ENCODE measurements around the gene COL11A2. TPM values are rescaled to one million over a fixed set of nuclear protein-coding genes. Genes with fewer than 3 reads are reported as not detected.

Gene COL11A2
- 1.8 TPM in 2 replicates for total RNA-seq

DNA sequence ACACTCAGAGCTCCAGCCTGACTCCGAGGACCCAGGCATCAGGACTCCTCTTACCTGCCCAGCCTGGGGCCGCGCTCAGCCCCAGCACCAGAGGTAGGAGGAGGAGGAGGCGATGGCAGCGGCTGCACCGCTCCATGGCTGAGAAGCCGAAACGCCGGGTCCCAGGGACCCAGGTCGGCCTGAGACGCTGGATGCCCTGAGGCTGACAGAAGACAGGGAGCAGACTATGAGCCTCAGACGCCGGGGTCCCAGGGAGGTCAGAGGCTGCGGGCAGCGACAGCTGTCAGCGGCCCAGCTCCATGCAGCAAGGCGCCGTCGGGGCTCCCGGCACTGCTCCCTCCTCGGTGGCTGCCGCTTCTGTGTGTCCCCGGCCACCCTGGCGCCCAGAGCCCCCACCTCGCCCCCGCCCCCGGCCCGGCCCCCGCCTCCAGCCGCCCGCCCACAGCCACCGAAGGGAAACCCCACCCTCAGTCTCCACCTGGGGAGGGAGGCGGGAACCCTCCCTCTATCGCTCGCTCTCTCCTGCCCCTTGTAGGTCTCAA is at the start of gene COL11A2:
Gene COL11A2 (minus strand): TSS at position 363 of the 542 bp plus-strand sequence. CDS start 227 bp downstream, at position 136.
- Histone ChIP-seq H4K20me1 (ENCODE audit: insufficient read depth, low read length) (peaks cover 28% of the 10 kb centered on the region), H3K9me3 (ENCODE audit: low read depth, low read length) (no peaks in the 10 kb centered on the region), H2AFZ (ENCODE audit: low read length) (no peak within 1 kb of the TSS), H3K36me3 (ENCODE audit: insufficient read depth, low read length) (peaks cover 32% of the 10 kb centered on the region), H3K27me3 (ENCODE audit: insufficient read depth, low read length) (peaks cover 32% of the 10 kb centered on the region), H3K4me3 (ENCODE audit: insufficient read depth, low read length) (peak within 1 kb of the TSS; percentile 56), H3K4me1 (ENCODE audit: insufficient read depth, low read length) (no peaks in the 10 kb centered on the region), H3K4me2 (ENCODE audit: insufficient read depth, low read length) (peak within 1 kb of the TSS; percentile 71), H3K27ac (ENCODE audit: low read depth, low read length) (no peak within 1 kb of the TSS), H3K79me2 (ENCODE audit: insufficient read depth, low read length) (peaks cover 4% of the 10 kb centered on the region)
- TF ChIP-seq, protein P1, sequence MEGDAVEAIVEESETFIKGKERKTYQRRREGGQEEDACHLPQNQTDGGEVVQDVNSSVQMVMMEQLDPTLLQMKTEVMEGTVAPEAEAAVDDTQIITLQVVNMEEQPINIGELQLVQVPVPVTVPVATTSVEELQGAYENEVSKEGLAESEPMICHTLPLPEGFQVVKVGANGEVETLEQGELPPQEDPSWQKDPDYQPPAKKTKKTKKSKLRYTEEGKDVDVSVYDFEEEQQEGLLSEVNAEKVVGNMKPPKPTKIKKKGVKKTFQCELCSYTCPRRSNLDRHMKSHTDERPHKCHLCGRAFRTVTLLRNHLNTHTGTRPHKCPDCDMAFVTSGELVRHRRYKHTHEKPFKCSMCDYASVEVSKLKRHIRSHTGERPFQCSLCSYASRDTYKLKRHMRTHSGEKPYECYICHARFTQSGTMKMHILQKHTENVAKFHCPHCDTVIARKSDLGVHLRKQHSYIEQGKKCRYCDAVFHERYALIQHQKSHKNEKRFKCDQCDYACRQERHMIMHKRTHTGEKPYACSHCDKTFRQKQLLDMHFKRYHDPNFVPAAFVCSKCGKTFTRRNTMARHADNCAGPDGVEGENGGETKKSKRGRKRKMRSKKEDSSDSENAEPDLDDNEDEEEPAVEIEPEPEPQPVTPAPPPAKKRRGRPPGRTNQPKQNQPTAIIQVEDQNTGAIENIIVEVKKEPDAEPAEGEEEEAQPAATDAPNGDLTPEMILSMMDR (IDR thresholded peaks at IDR 0.05; ENCODE audit: extremely low read depth, low read depth, low read length) = no peak
- no peak for DNase-seq (ENCODE audit: insufficient read length, low spot score, missing footprints)

DNA sequence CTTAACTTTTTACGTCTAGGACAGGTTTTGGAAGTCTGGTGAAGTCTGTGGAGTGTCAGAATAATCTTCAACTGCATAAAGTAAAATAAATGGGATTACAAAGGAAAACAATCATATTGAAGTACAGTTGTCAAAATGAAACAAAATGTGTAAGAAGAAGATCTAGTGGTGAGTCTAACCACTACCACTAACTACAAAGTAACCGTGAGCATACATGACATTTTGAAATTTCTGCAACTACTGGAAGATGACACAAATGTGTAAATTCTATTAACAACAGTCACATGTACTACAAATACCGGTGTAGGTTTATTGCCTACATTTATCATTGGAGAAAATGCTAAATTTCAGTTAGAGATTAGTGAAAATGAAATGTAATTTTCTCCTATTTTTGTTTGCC is 49.7 kb upstream of the COL11A2 start:
- Histone ChIP-seq H3K4me1 (ENCODE audit: insufficient read depth, low read length) (no peaks in the 10 kb centered on the region), H3K4me2 (ENCODE audit: insufficient read depth, low read length) (no peak overlapping the region), H2AFZ (ENCODE audit: low read length) (no peak overlapping the region), H3K79me2 (ENCODE audit: insufficient read depth, low read length) (no peaks in the 10 kb centered on the region), H3K27me3 (ENCODE audit: insufficient read depth, low read length) (peaks cover 14% of the 10 kb centered on the region), H3K36me3 (ENCODE audit: insufficient read depth, low read length) (no peaks in the 10 kb centered on the region), H4K20me1 (ENCODE audit: insufficient read depth, low read length) (no peaks in the 10 kb centered on the region), H3K4me3 (ENCODE audit: insufficient read depth, low read length) (no peak overlapping the region), H3K27ac (ENCODE audit: low read depth, low read length) (no peak overlapping the region), H3K9me3 (ENCODE audit: low read depth, low read length) (no peaks in the 10 kb centered on the region)
- DNase-seq (ENCODE audit: insufficient read length, low spot score, missing footprints) = no peak
- TF ChIP-seq, protein P1 (IDR thresholded peaks at IDR 0.05; ENCODE audit: extremely low read depth, low read depth, low read length) = no peak

DNA sequence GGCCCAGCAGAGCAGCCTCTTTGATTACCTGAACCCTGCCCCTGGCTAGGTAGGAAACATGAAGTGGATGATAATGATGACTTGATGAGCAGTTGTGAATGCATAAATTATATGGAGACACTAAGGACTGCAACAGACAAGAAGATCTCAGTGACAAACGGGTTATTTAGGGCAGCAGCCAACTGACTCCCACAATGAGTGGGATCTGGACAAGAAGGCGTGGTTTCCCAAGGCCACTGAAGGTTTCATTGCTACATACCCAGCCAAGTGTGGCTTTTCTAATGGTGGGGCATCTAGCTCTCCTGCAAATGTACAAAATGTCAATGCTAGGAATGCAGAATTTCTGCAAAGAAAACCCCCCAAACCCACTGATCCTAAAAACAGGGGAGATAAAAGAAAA is 45.5 kb upstream of the COL11A2 start:
- Histone ChIP-seq H3K27ac (ENCODE audit: low read depth, low read length) (no peak overlapping the region), H3K36me3 (ENCODE audit: insufficient read depth, low read length) (no peaks in the 10 kb centered on the region), H3K4me2 (ENCODE audit: insufficient read depth, low read length) (no peak overlapping the region), H3K4me1 (ENCODE audit: insufficient read depth, low read length) (no peaks in the 10 kb centered on the region), H3K9me3 (ENCODE audit: low read depth, low read length) (no peaks in the 10 kb centered on the region), H3K79me2 (ENCODE audit: insufficient read depth, low read length) (no peaks in the 10 kb centered on the region), H3K27me3 (ENCODE audit: insufficient read depth, low read length) (peaks cover 28% of the 10 kb centered on the region), H3K4me3 (ENCODE audit: insufficient read depth, low read length) (no peak overlapping the region), H2AFZ (ENCODE audit: low read length) (no peak overlapping the region), H4K20me1 (ENCODE audit: insufficient read depth, low read length) (no peaks in the 10 kb centered on the region)
- TF ChIP-seq, protein P1 (IDR thresholded peaks at IDR 0.05; ENCODE audit: extremely low read depth, low read depth, low read length) = no peak
- DNase-seq (ENCODE audit: insufficient read length, low spot score, missing footprints) = no peak

DNA sequence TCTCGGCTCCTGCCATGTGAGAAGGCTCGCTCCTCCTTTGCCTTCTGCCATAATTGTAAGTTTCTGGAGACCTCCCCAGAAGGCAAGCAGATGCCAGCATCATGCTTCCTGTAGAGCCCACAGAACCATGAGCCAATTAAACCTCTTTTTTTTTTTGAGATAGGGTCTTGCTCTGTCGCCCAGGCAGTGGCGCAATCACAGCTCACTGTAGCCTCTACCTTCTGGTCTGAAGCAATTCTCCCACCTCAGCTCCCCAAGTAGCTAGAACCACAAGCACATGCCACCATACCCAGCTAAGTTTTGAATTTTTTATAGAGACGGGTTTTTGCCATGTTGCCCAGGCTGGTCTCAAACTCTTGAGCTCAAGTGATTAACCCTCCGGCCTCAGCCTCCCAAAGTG is 44.6 kb upstream of the COL11A2 start:
- no peaks in the 10 kb centered on the region for H3K36me3 ChIP-seq (ENCODE audit: insufficient read depth, low read length)
- H3K9me3 ChIP-seq (ENCODE audit: low read depth, low read length) = no peaks in the 10 kb centered on the region
- no peaks in the 10 kb centered on the region for H3K4me1 ChIP-seq (ENCODE audit: insufficient read depth, low read length)
- no peaks in the 10 kb centered on the region for H4K20me1 ChIP-seq (ENCODE audit: insufficient read depth, low read length)
- TF ChIP-seq, protein P1 (IDR thresholded peaks at IDR 0.05; ENCODE audit: extremely low read depth, low read depth, low read length) = no peak
- H3K27ac ChIP-seq (ENCODE audit: low read depth, low read length) = no peak overlapping the region
- H3K79me2 ChIP-seq (ENCODE audit: insufficient read depth, low read length) = no peaks in the 10 kb centered on the region
- H3K4me2 ChIP-seq (ENCODE audit: insufficient read depth, low read length) = no peak overlapping the region
- H3K4me3 ChIP-seq (ENCODE audit: insufficient read depth, low read length) = no peak overlapping the region
- DNase-seq (ENCODE audit: insufficient read length, low spot score, missing footprints) = no peak
- peaks cover 22% of the 10 kb centered on the region for H3K27me3 ChIP-seq (ENCODE audit: insufficient read depth, low read length)
- H2AFZ ChIP-seq (ENCODE audit: low read length) = no peak overlapping the region

Data from osteoblast (primary cell).